DOHH2 (cell line): ENCODE data around the gene RMI1.

Source experiments
- H3F3A ChIP-seq: fragments of 200-600 bp; sonication (generic), shearing (Covaris generic); 2 replicates; pipeline ENCODE4 v1.6.0; 2016; ENCODE audit warnings: antibody characterized with exemption, mild to moderate bottlenecking; ENCODE audit not compliant: control insufficient read depth, insufficient read depth
- H3K27ac ChIP-seq: fragments of 200-600 bp; sonication (generic); 2 replicates; pipeline ENCODE4 v1.5.1; 2014; ENCODE audit warnings: low read depth, mild to moderate bottlenecking, low read length, moderate library complexity
- H3K27me3 ChIP-seq: fragments of 200-600 bp; sonication (generic); 2 replicates; pipeline ENCODE4 v1.6.1; 2014; ENCODE audit warnings: mild to moderate bottlenecking, low read length, mixed read lengths; ENCODE audit not compliant: control insufficient read depth
- H3K36me3 ChIP-seq: fragments of 200-600 bp; sonication (generic); 2 replicates; pipeline ENCODE4 v1.6.1; 2014; ENCODE audit warnings: mild to moderate bottlenecking, low read length, moderate library complexity, mixed read lengths; ENCODE audit not compliant: control insufficient read depth
- H3K4me1 ChIP-seq: fragments of 200-600 bp; sonication (generic); 2 replicates; pipeline ENCODE4 v1.6.1; 2014; ENCODE audit warnings: mild to moderate bottlenecking, low read length, mixed read lengths; ENCODE audit not compliant: control insufficient read depth
- H3K4me2 ChIP-seq: fragments of 200-600 bp; sonication (generic); 2 replicates; pipeline ENCODE4 v1.6.0; 2014; ENCODE audit warnings: mild to moderate bottlenecking, low read length, moderate library complexity
- H3K4me3 ChIP-seq: fragments of 200-600 bp; sonication (generic); 2 replicates; pipeline ENCODE4 v1.5.1; 2014; ENCODE audit warnings: mild to moderate bottlenecking, low read length, mixed read lengths
- H3K79me2 ChIP-seq: fragments of 200-600 bp; sonication (generic); 2 replicates; pipeline ENCODE4 v1.6.1; 2014; ENCODE audit warnings: mild to moderate bottlenecking, low read length, mixed read lengths; ENCODE audit not compliant: control insufficient read depth
- H3K9me2 ChIP-seq: fragments of 200-600 bp; sonication (generic); replicated peaks from 2 replicates; pipeline ENCODE4 v1.6.1; 2014; ENCODE audit warnings: mild to moderate bottlenecking, low read length, mixed read lengths; ENCODE audit not compliant: control insufficient read depth
- H3K9me3 ChIP-seq: fragments of 200-600 bp; sonication (generic); 2 replicates; pipeline ENCODE4 v1.6.1; 2014; ENCODE audit warnings: antibody characterized with exemption, low read length, mixed read lengths; ENCODE audit not compliant: control insufficient read depth, insufficient read depth
- H4K20me1 ChIP-seq: fragments of 200-600 bp; sonication (generic); 2 replicates; pipeline ENCODE4 v1.6.0; 2014; ENCODE audit warnings: low read depth, mild to moderate bottlenecking, antibody characterized with exemption, low read length, moderate library complexity; ENCODE audit not compliant: control insufficient read depth, insufficient read depth
- CTCF ChIP-seq: fragments of 200-600 bp; sonication (generic); IDR thresholded peaks from one replicate; pipeline ENCODE4 v1.5.1; 2014; ENCODE audit warnings: antibody characterized with exemption, mild to moderate bottlenecking, low read depth, low read length; ENCODE audit not compliant: poor library complexity, severe bottlenecking
- EZH2phosphoT487 ChIP-seq: fragments of 200-600 bp; sonication (generic); IDR thresholded peaks from 2 replicates; pipeline ENCODE4 v1.6.1; 2017; ENCODE audit warnings: borderline replicate concordance, mild to moderate bottlenecking, antibody characterized with exemption, low read length, moderate library complexity, mixed read lengths

RMI1 gene

GRCh38 chr9:83965350-83966208 lies 15.0 kb upstream of the RMI1 start:
- peaks cover 10% of the 10 kb centered on the region; the same call in 1 of the 2 replicates for H4K20me1 ChIP-seq
- H3K27me3 ChIP-seq: no peaks in the 10 kb centered on the region
- H3K79me2 ChIP-seq: no peaks in the 10 kb centered on the region
- TF ChIP-seq CTCF: no peak
- TF ChIP-seq EZH2phosphoT487: no peak
- H3K9me3 ChIP-seq: no peaks in the 10 kb centered on the region
- H3K36me3 ChIP-seq: peaks cover 42% of the 10 kb centered on the region
- H3K27ac ChIP-seq: no peak overlapping the region
- H3K4me3 ChIP-seq: no peak overlapping the region
- H3K9me2 ChIP-seq: no peaks in the 10 kb centered on the region
- peaks cover 59% of the 10 kb centered on the region for H3F3A ChIP-seq
- H3K4me1 ChIP-seq: no peaks in the 10 kb centered on the region
- H3K4me2 ChIP-seq: no peak overlapping the region

- H4K20me1 ChIP-seq: peaks cover 14% of the 10 kb centered on the region; the same call in 1 of the 2 replicates
- peaks cover 1% of the 10 kb centered on the region; the same call in 1 of the 2 replicates for H3K79me2 ChIP-seq
- no peak overlapping the region for H3K4me3 ChIP-seq
- H3F3A ChIP-seq: peaks cover 65% of the 10 kb centered on the region
- H3K9me2 ChIP-seq: no peaks in the 10 kb centered on the region
- no peak overlapping the region for H3K4me2 ChIP-seq
- no peaks in the 10 kb centered on the region for H3K27me3 ChIP-seq
- H3K36me3 ChIP-seq: peaks cover 48% of the 10 kb centered on the region
- no peaks in the 10 kb centered on the region for H3K4me1 ChIP-seq
- no peaks in the 10 kb centered on the region for H3K9me3 ChIP-seq
- no peak overlapping the region for H3K27ac ChIP-seq
- TF ChIP-seq CTCF (no peak), EZH2phosphoT487 (no peak)
Observed at GRCh38 chr9:83966209-83966582, 14.4 kb upstream of the RMI1 start.

- Histone ChIP-seq H3K4me2 (no peak overlapping the region), H3K36me3 (peaks cover 57% of the 10 kb centered on the region), H3K79me2 (peaks cover 8% of the 10 kb centered on the region; the same call in 1 of the 2 replicates), H3K27me3 (no peaks in the 10 kb centered on the region), H4K20me1 (peaks cover 22% of the 10 kb centered on the region), H3K4me1 (no peaks in the 10 kb centered on the region), H3K27ac (no peak overlapping the region), H3K4me3 (no peak overlapping the region), H3K9me2 (no peaks in the 10 kb centered on the region), H3K9me3 (no peaks in the 10 kb centered on the region), H3F3A (peaks cover 72% of the 10 kb centered on the region)
- no peak for TF ChIP-seq CTCF
- TF ChIP-seq EZH2phosphoT487: no peak
Observed at GRCh38 chr9:83967073-83967472, 13.5 kb upstream of the RMI1 start.
